Inferior parietal cortex (tissue), 1 donor: Measurements from ENCODE around the gene IFNA14.
A peak's percentile ranks its signal among the peaks of the same experiment; 100 is the strongest.
"Not testable (repeated sequence)": the region's sequence is repeated elsewhere in the genome, so short reads cannot be mapped to it uniquely, and the experiment has no call there.

ENCODE experiments used
- DNase-seq: peaks from one replicate; pipeline ENCODE4 v3.0.0-alpha.2; 2016; ENCODE audit errors: extremely low spot score

IFNA14 gene

GRCh38 chr9:21217211-21217610 lies 22.6 kb downstream of the IFNA14 start, which contains the start of gene IFNA16:
Gene IFNA16 (minus strand): TSS chr9:21217311. CDS start chr9:21217305, 6 bp downstream.
- not testable (repeated sequence) for DNase-seq

GRCh38 chr9:21213411-21214326 lies 26.1 kb downstream of the IFNA14 start:
- DNase-seq, result not testable (repeated sequence)

- DNase-seq, result not testable (repeated sequence)
Measured at GRCh38 chr9:21212160-21212559, 27.6 kb downstream of the IFNA14 start.

- not testable (repeated sequence) for DNase-seq
Measured at GRCh38 chr9:21210782-21211181, 29.0 kb downstream of the IFNA14 start.

GRCh38 chr9:21210311-21210710 lies 29.5 kb downstream of the IFNA14 start:
- no peak for DNase-seq

- not testable (repeated sequence) for DNase-seq
Measured at GRCh38 chr9:21207043-21207442, 32.8 kb downstream of the IFNA14 start, which contains the start of gene IFNA10. Gene IFNA10 (minus strand): TSS chr9:21207143. CDS start chr9:21207097, 46 bp downstream.

GRCh38 chr9:21205204-21205603 lies 34.6 kb downstream of the IFNA14 start:
- no peak for DNase-seq

- not testable (repeated sequence) for DNase-seq
Measured at GRCh38 chr9:21202105-21202504, 37.7 kb downstream of the IFNA14 start, which contains the start of gene IFNA7. Gene IFNA7 (minus strand): TSS chr9:21202205. CDS start chr9:21202165, 40 bp downstream.

- peak; percentile 38 for DNase-seq
Measured at GRCh38 chr9:21194867-21195776, 44.7 kb downstream of the IFNA14 start.
